B cell (primary cell): ENCODE data around the gene GHSR. TPM values are rescaled to one million over a fixed set of nuclear protein-coding genes. Genes with fewer than 3 reads are reported as not detected.

Experiments used
- ATAC-seq: fragments of 200-7000 bp; cut with Tn5 transposase; one replicate; pipeline ENCODE4 v1.10.0; 2021; ENCODE audit warnings: low read depth, mild to moderate bottlenecking, moderate number of reproducible peaks, moderate library complexity
- CTCF ChIA-PET: fragments of 350-600 bp; sonication (Branson Sonifier 250); formaldehyde crosslinking; loops from one replicate; lab custom pipeline; 2021; ENCODE audit warnings: antibody characterized with exemption, inconsistent platforms; lab: Charles Lee
- POLR2A ChIA-PET: fragments of 350-600 bp; sonication (Branson Sonifier 250); formaldehyde crosslinking; loops from one replicate; lab custom pipeline; 2021; ENCODE audit warnings: antibody characterized with exemption; lab: Charles Lee
- DNase-seq: peaks from one replicate; pipeline ENCODE4 v3.0.0; 2013
- H2AFZ ChIP-seq: 2 replicates; pipeline ENCODE4 v1.6.1; 2012; ENCODE audit warnings: mild to moderate bottlenecking, low read depth, low read length; ENCODE audit not compliant: insufficient read depth, poor library complexity, severe bottlenecking
- H3K27ac ChIP-seq, 2 donors: 1 replicate in 1 of 2; 2 replicates in 1 of 2; pipeline ENCODE4 v1.5.1; 2012 to 2013; ENCODE audit warnings: low read length in 2 of 2, mild to moderate bottlenecking in 2 of 2, moderate library complexity in 1 of 2
- H3K27me3 ChIP-seq, 4 experiments: fragments of 200-600 bp in 1 of 4; sonication (generic) in 1 of 4; replicated peaks in 1 of 4; 1 replicate in 2 of 4; 2 replicates in 2 of 4; pipeline versions ENCODE4 v1.6.1 to v1.7.0; 2013 to 2016; ENCODE audit warnings: low read length in 3 of 4, mild to moderate bottlenecking in 2 of 4, mixed read lengths in 1 of 4, moderate library complexity in 1 of 4; ENCODE audit not compliant: insufficient read depth in 4 of 4, control insufficient read depth in 3 of 4; ENCODE audit errors: control extremely low read depth in 1 of 4
- H3K36me3 ChIP-seq, 2 experiments: replicated peaks in 1 of 2; 1 replicate in 1 of 2; 2 replicates in 1 of 2; pipeline versions ENCODE4 v1.6.1 to v1.7.1; 2013; ENCODE audit warnings: low read length in 1 of 2; ENCODE audit not compliant: insufficient read depth in 2 of 2, control insufficient read depth in 1 of 2; ENCODE audit errors: control extremely low read depth in 1 of 2, extremely low read depth in 1 of 2
- H3K4me1 ChIP-seq, 2 donors: fragments of 200-600 bp in 1 of 2; sonication (generic) in 1 of 2; 1 replicate in 1 of 2; 2 replicates in 1 of 2; pipeline versions ENCODE4 v1.5.1 to v1.6.1; 2013 to 2017; ENCODE audit warnings: low read length in 2 of 2; ENCODE audit not compliant: control insufficient read depth in 2 of 2, insufficient read depth in 2 of 2
- H3K4me2 ChIP-seq: replicated peaks from 2 replicates; pipeline ENCODE3; 2012; ENCODE audit warnings: mild to moderate bottlenecking, low read depth, low read length; ENCODE audit not compliant: poor library complexity, severe bottlenecking
- H3K4me3 ChIP-seq, 5 experiments: fragments of 200-600 bp in 1 of 5; sonication (generic) in 1 of 5; 1 replicate in 3 of 5; 2 replicates in 2 of 5; pipeline versions ENCODE4 v1.5.1 to v1.7.0; 2011 to 2016; ENCODE audit warnings: low read length in 4 of 5, mild to moderate bottlenecking in 4 of 5, low read depth in 2 of 5, control low read depth in 1 of 5, moderate library complexity in 1 of 5; ENCODE audit not compliant: insufficient read depth in 1 of 5; ENCODE audit errors: control extremely low read depth in 1 of 5, extremely low read depth in 1 of 5
- H3K79me2 ChIP-seq: fragments of 200-600 bp; sonication (generic); one replicate; pipeline ENCODE4 v1.6.0; 2016; ENCODE audit warnings: low read length; ENCODE audit not compliant: control insufficient read depth, insufficient read depth
- H3K9ac ChIP-seq: fragments of 200-600 bp; sonication (generic); 2 replicates; pipeline ENCODE4 v1.6.1; 2017; ENCODE audit warnings: mild to moderate bottlenecking, low read length, moderate library complexity
- H3K9me3 ChIP-seq, 3 donors: one replicate each; pipeline versions ENCODE4 v1.6.1 to v1.7.1; 2013; ENCODE audit warnings: low read length in 2 of 3; ENCODE audit not compliant: control insufficient read depth in 2 of 3, insufficient read depth in 1 of 3; ENCODE audit errors: control extremely low read depth in 1 of 3
- H4K20me1 ChIP-seq: 2 replicates; pipeline ENCODE4 v1.6.0; 2012; ENCODE audit warnings: mild to moderate bottlenecking, low read length; ENCODE audit not compliant: insufficient read depth, control insufficient read depth, poor library complexity, severe bottlenecking
- H3K27ac Mint-ChIP-seq: one replicate; pipeline ENCODE4 v1.8.0; 2021; ENCODE audit warnings: mixed read lengths
- H3K27me3 Mint-ChIP-seq: one replicate; pipeline ENCODE4 v1.8.0; 2021; ENCODE audit warnings: mixed read lengths
- H3K4me1 Mint-ChIP-seq: one replicate; pipeline ENCODE4 v1.8.0; 2021; ENCODE audit warnings: mixed read lengths
- H3K4me3 Mint-ChIP-seq: one replicate; pipeline ENCODE4 v1.8.0; 2021; ENCODE audit warnings: mixed read lengths
- H3K9me3 Mint-ChIP-seq: one replicate; pipeline ENCODE4 v1.8.0; 2022; ENCODE audit warnings: mixed read lengths; ENCODE audit not compliant: insufficient read depth
- CTCF ChIP-seq: fragments of 200-600 bp; IDR thresholded peaks from one replicate; pipeline ENCODE4 v1.8.0; 2022; ENCODE audit warnings: antibody characterized with exemption, mild to moderate bottlenecking
- EZH2 ChIP-seq: IDR thresholded peaks from 2 replicates; pipeline ENCODE4 v1.6.1; 2012; ENCODE audit warnings: borderline replicate concordance, low read depth, mild to moderate bottlenecking, moderate library complexity, low read length; ENCODE audit not compliant: insufficient read depth, poor library complexity, severe bottlenecking
- WGBS: methylation state at CpG from one replicate; pipeline ENCODE4 v1.1.5; 2013; ENCODE audit warnings: missing lambda C conversion rate; ENCODE audit not compliant: insufficient coverage; 5-methylcytosine and 5-hydroxymethylcytosine counted together
- intact Hi-C: fragments of 100-400 bp; cut with micrococcal nuclease; formaldehyde crosslinking; loops from one replicate; pipeline ENCODE4 v1.10.0; 2022
- polyA plus RNA-seq: library from polyadenylated mRNA; depleted of rRNA; stranded (reverse); fragments of >200 nt; gene quantifications from 2 replicates; pipeline ENCODE4 v1.2.3, GENCODE V29; 2012
- total RNA-seq, 2 donors: library from RNA; stranded (reverse); fragments of 120-200 nt in 1 of 2; gene quantifications; 1 replicate in 1 of 2; 2 replicates in 1 of 2; pipeline versions ENCODE4 v1.2.3 to v1.2.4, GENCODE V29; 2013 to 2022

Gene GHSR
- total and polyA plus RNA-seq, 2 donors (not counting 1 experiment from before 2014, with no cell fraction given) = not detected

GRCh38 chr3:172411478-172411947, 36.7 kb downstream of the GHSR start:
- no peaks in the 10 kb centered on the region for H3K36me3 ChIP-seq
- Mint-ChIP-seq H3K4me1 (no peaks in the 10 kb centered on the region), H3K4me3 (no peak overlapping the region), H3K27ac (no peak overlapping the region), H3K27me3 (peaks cover 19% of the 10 kb centered on the region), H3K9me3 (no peaks in the 10 kb centered on the region)
- ChIA-PET CTCF (no interaction called here), POLR2A (no interaction called here)
- H4K20me1 ChIP-seq = no peaks in the 10 kb centered on the region
- H3K27ac ChIP-seq = no peak overlapping the region
- WGBS = 100% methylated on average over 3 of the region's 6 CpGs
- no peak overlapping the region for H3K4me3 ChIP-seq
- no peak overlapping the region for H3K4me2 ChIP-seq
- no peak overlapping the region for H2AFZ ChIP-seq
- no peaks in the 10 kb centered on the region for H3K4me1 ChIP-seq
- no peaks in the 10 kb centered on the region for H3K79me2 ChIP-seq
- no peak for ATAC-seq
- intact Hi-C loops = no loop called here
- no peak overlapping the region for H3K9ac ChIP-seq
- no peak for DNase-seq
- no peak for TF ChIP-seq CTCF
- no peak for TF ChIP-seq EZH2
- no peaks in the 10 kb centered on the region for H3K9me3 ChIP-seq
- no peaks in the 10 kb centered on the region for H3K27me3 ChIP-seq

- no peak for TF ChIP-seq CTCF
- no peak for TF ChIP-seq EZH2
- WGBS = 92% methylated on average over 13 of the region's 13 CpGs
- Histone ChIP-seq H3K79me2 (no peaks in the 10 kb centered on the region), H2AFZ (no peak overlapping the region), H3K4me2 (no peak overlapping the region), H3K9me3 (no peaks in the 10 kb centered on the region), H3K36me3 (no peaks in the 10 kb centered on the region), H3K27ac (no peak overlapping the region), H3K27me3 (no peaks in the 10 kb centered on the region), H4K20me1 (no peaks in the 10 kb centered on the region), H3K4me1 (no peaks in the 10 kb centered on the region), H3K4me3 (no peak overlapping the region), H3K9ac (no peak overlapping the region)
- intact Hi-C loops = no loop called here
- Mint-ChIP-seq H3K27me3 (peaks cover 18% of the 10 kb centered on the region), H3K9me3 (no peaks in the 10 kb centered on the region), H3K4me3 (no peak overlapping the region), H3K27ac (no peak overlapping the region), H3K4me1 (no peaks in the 10 kb centered on the region)
- CTCF ChIA-PET = no interaction called here
- POLR2A ChIA-PET = no interaction called here
- ATAC-seq = no peak
- no peak for DNase-seq
Observed at GRCh38 chr3:172410702-172411477, 37.4 kb downstream of the GHSR start.
